Thyroid gland (tissue), 4 donors: ENCODE results near the gene RFX3.

Experiments
- CTCF ChIP-seq, 6 experiments: fragments of 200-600 bp in 3 of 6; fragments of 450-650 bp in 3 of 6; sonication (generic) in 3 of 6; IDR thresholded peaks; one replicate each; pipeline ENCODE4 v1.5.1; 2016 to 2019; ENCODE audit warnings: antibody characterized with exemption in 6 of 6, mild to moderate bottlenecking in 2 of 6, inconsistent platforms in 1 of 6, moderate library complexity in 1 of 6
- POLR2A ChIP-seq, 2 donors: fragments of 450-650 bp; IDR thresholded peaks; one replicate each; pipeline ENCODE4 v1.6.1; 2017; ENCODE audit warnings: antibody characterized with exemption in 2 of 2, mild to moderate bottlenecking in 2 of 2, moderate library complexity in 1 of 2

GRCh38 chr9:3359778-3360177 is 166.0 kb downstream of the RFX3 start:
- no peak for TF ChIP-seq CTCF (IDR thresholded peaks at IDR 0.05)
- no peak for TF ChIP-seq POLR2A (IDR thresholded peaks at IDR 0.05)
